WTC11 (cell line): ENCODE data around the gene ARPC2. TPM values are rescaled to one million over a fixed set of nuclear protein-coding genes. Genes with fewer than 3 reads are reported as not detected.

Experiments
- ATAC-seq: fragments of 200-7000 bp; cut with Tn5 transposase; 2 replicates; pipeline ENCODE4 v1.10.0; 2021; ENCODE audit warnings: mild to moderate bottlenecking, moderate library complexity
- CTCF ChIA-PET: fragments of 300-600 bp; sonication (Branson Sonifier 250); formaldehyde crosslinking; loops from one replicate; lab custom pipeline; 2021; ENCODE audit warnings: antibody characterized with exemption; lab: Charles Lee
- POLR2A ChIA-PET: fragments of 350-600 bp; sonication (Branson Sonifier 250); formaldehyde crosslinking; loops from one replicate; lab custom pipeline; 2021; ENCODE audit warnings: antibody characterized with exemption; lab: Charles Lee
- DNase-seq: peaks from one replicate; pipeline ENCODE4 v3.0.0; 2021; ENCODE audit warnings: low spot score
- H3K27ac Mint-ChIP-seq: 2 replicates; pipeline ENCODE4 v1.8.0; 2021; ENCODE audit warnings: mixed read lengths
- H3K27me3 Mint-ChIP-seq: 2 replicates; pipeline ENCODE4 v1.8.0; 2021; ENCODE audit warnings: low read depth, mild to moderate bottlenecking, moderate library complexity, mixed read lengths
- H3K36me3 Mint-ChIP-seq: 2 replicates; pipeline ENCODE4 v1.8.0; 2021; ENCODE audit warnings: mixed read lengths
- H3K4me1 Mint-ChIP-seq: 2 replicates; pipeline ENCODE4 v1.8.0; 2022; ENCODE audit warnings: mixed read lengths
- H3K4me3 Mint-ChIP-seq: 2 replicates; pipeline ENCODE4 v1.8.0; 2021; ENCODE audit warnings: mild to moderate bottlenecking, moderate library complexity, mixed read lengths
- H3K9me3 Mint-ChIP-seq: 2 replicates; pipeline ENCODE4 v1.8.0; 2021; ENCODE audit warnings: mixed read lengths
- FOXJ3 ChIP-seq: sonication (generic); formaldehyde crosslinking; IDR thresholded peaks from 2 replicates; pipeline ENCODE4 v1.9.0; 2021; ENCODE audit warnings: missing genetic modification reagents, mild to moderate bottlenecking, borderline replicate concordance
- NR1H2 ChIP-seq: sonication (generic); formaldehyde crosslinking; IDR thresholded peaks from 2 replicates; pipeline ENCODE4 v1.9.0; 2021; ENCODE audit warnings: mild to moderate bottlenecking, moderate library complexity, missing genetic modification reagents
- OVOL2 ChIP-seq: fragments of 250-450 bp; sonication (Bioruptor Pico); IDR thresholded peaks from 2 replicates; pipeline ENCODE4 v1.9.0; 2021; ENCODE audit warnings: mild to moderate bottlenecking, borderline replicate concordance
- TCF7 ChIP-seq: sonication (generic); formaldehyde crosslinking; IDR thresholded peaks from 2 replicates; pipeline ENCODE4 v1.8.0; 2022; ENCODE audit warnings: mild to moderate bottlenecking, low read depth, missing genetic modification reagents, moderate library complexity
- total RNA-seq: library from RNA; stranded (reverse); gene quantifications from 3 replicates; pipeline ENCODE4 v1.2.3, GENCODE V29; 2021
- TF ChIP-seq, protein P1 (sequence below): sonication (generic); formaldehyde crosslinking; IDR thresholded peaks from 2 replicates; pipeline ENCODE4 v1.8.0; 2023; ENCODE audit warnings: missing genetic modification reagents, mild to moderate bottlenecking, borderline replicate concordance
- TF ChIP-seq, protein P2 (sequence below): sonication (generic); formaldehyde crosslinking; IDR thresholded peaks from 2 replicates; pipeline ENCODE4 v1.8.1; 2022; ENCODE audit warnings: low read depth, mild to moderate bottlenecking, moderate library complexity, missing genetic modification reagents, borderline replicate concordance
- TF ChIP-seq, protein P3 (sequence below): sonication (generic); formaldehyde crosslinking; IDR thresholded peaks from 2 replicates; pipeline ENCODE4 v1.8.0; 2022; ENCODE audit warnings: mild to moderate bottlenecking, missing genetic modification reagents
- TF ChIP-seq, protein P4 (sequence below): sonication (generic); formaldehyde crosslinking; IDR thresholded peaks from 2 replicates; pipeline ENCODE4 v1.8.1; 2023; ENCODE audit warnings: mild to moderate bottlenecking, moderate library complexity, missing genetic modification reagents
- TF ChIP-seq, protein P5 (sequence below): sonication (generic); formaldehyde crosslinking; IDR thresholded peaks from 2 replicates; pipeline ENCODE4 v1.8.0; 2023; ENCODE audit warnings: missing genetic modification reagents
- TF ChIP-seq, protein P6 (sequence below): sonication (generic); formaldehyde crosslinking; IDR thresholded peaks from 2 replicates; pipeline ENCODE4 v1.8.1; 2023; ENCODE audit warnings: mild to moderate bottlenecking, missing genetic modification reagents, moderate library complexity
- TF ChIP-seq, protein P7 (sequence below): sonication (generic); formaldehyde crosslinking; IDR thresholded peaks from 2 replicates; pipeline ENCODE4 v1.8.1; 2022; ENCODE audit warnings: mild to moderate bottlenecking, missing genetic modification reagents, moderate library complexity, borderline replicate concordance
- TF ChIP-seq, protein P8 (sequence below): sonication (generic); formaldehyde crosslinking; IDR thresholded peaks from 2 replicates; pipeline ENCODE4 v1.8.1; 2023; ENCODE audit warnings: mild to moderate bottlenecking, missing genetic modification reagents, moderate library complexity

ARPC2 gene
- total RNA-seq, 1 experiment from 2014 or later, result 184 TPM

DNA sequence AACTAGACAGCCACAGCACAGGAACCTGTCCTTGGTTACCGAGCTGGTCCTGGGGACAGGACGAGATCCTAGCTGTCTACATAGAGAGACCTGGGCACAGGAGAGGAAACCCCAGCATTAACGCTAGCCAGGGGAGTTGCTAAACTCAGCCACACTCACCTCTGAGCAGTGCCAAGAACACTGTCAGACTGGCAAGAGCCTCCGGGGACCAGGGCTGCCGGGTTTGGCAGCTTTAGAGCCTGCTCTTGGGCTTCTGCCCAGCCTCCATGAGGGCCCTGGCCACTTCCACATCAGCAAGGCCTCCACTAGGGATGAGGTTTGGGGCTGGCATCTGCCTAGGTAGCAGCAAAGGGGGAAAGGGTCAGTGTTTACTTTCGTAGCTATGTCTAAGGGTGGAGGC is 68.6 kb downstream of the ARPC2 start:
- Mint-ChIP-seq H3K9me3 (no peaks in the 10 kb centered on the region), H3K27ac (peak overlapping the region; percentile 11; the same call in 1 of the 2 replicates), H3K27me3 (no peaks in the 10 kb centered on the region), H3K4me3 (no peak overlapping the region), H3K4me1 (peaks cover 19% of the 10 kb centered on the region), H3K36me3 (no peaks in the 10 kb centered on the region)
- TF ChIP-seq TCF7 (CRISPR knock-in tag) (no peak), FOXJ3 (CRISPR knock-in tag) (no peak), OVOL2 (CRISPR knock-in tag) (no peak), NR1H2 (CRISPR knock-in tag) (no peak)
- TF ChIP-seq, protein P1, sequence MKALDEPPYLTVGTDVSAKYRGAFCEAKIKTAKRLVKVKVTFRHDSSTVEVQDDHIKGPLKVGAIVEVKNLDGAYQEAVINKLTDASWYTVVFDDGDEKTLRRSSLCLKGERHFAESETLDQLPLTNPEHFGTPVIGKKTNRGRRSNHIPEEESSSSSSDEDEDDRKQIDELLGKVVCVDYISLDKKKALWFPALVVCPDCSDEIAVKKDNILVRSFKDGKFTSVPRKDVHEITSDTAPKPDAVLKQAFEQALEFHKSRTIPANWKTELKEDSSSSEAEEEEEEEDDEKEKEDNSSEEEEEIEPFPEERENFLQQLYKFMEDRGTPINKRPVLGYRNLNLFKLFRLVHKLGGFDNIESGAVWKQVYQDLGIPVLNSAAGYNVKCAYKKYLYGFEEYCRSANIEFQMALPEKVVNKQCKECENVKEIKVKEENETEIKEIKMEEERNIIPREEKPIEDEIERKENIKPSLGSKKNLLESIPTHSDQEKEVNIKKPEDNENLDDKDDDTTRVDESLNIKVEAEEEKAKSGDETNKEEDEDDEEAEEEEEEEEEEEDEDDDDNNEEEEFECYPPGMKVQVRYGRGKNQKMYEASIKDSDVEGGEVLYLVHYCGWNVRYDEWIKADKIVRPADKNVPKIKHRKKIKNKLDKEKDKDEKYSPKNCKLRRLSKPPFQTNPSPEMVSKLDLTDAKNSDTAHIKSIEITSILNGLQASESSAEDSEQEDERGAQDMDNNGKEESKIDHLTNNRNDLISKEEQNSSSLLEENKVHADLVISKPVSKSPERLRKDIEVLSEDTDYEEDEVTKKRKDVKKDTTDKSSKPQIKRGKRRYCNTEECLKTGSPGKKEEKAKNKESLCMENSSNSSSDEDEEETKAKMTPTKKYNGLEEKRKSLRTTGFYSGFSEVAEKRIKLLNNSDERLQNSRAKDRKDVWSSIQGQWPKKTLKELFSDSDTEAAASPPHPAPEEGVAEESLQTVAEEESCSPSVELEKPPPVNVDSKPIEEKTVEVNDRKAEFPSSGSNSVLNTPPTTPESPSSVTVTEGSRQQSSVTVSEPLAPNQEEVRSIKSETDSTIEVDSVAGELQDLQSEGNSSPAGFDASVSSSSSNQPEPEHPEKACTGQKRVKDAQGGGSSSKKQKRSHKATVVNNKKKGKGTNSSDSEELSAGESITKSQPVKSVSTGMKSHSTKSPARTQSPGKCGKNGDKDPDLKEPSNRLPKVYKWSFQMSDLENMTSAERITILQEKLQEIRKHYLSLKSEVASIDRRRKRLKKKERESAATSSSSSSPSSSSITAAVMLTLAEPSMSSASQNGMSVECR, result no peak
- TF ChIP-seq, protein P2, sequence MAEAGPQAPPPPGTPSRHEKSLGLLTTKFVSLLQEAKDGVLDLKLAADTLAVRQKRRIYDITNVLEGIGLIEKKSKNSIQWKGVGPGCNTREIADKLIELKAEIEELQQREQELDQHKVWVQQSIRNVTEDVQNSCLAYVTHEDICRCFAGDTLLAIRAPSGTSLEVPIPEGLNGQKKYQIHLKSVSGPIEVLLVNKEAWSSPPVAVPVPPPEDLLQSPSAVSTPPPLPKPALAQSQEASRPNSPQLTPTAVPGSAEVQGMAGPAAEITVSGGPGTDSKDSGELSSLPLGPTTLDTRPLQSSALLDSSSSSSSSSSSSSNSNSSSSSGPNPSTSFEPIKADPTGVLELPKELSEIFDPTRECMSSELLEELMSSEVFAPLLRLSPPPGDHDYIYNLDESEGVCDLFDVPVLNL (CRISPR knock-in tag), result no peak
- TF ChIP-seq, protein P3, sequence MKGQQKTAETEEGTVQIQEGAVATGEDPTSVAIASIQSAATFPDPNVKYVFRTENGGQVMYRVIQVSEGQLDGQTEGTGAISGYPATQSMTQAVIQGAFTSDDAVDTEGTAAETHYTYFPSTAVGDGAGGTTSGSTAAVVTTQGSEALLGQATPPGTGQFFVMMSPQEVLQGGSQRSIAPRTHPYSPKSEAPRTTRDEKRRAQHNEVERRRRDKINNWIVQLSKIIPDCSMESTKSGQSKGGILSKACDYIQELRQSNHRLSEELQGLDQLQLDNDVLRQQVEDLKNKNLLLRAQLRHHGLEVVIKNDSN (CRISPR knock-in tag), result no peak
- TF ChIP-seq, protein P4, sequence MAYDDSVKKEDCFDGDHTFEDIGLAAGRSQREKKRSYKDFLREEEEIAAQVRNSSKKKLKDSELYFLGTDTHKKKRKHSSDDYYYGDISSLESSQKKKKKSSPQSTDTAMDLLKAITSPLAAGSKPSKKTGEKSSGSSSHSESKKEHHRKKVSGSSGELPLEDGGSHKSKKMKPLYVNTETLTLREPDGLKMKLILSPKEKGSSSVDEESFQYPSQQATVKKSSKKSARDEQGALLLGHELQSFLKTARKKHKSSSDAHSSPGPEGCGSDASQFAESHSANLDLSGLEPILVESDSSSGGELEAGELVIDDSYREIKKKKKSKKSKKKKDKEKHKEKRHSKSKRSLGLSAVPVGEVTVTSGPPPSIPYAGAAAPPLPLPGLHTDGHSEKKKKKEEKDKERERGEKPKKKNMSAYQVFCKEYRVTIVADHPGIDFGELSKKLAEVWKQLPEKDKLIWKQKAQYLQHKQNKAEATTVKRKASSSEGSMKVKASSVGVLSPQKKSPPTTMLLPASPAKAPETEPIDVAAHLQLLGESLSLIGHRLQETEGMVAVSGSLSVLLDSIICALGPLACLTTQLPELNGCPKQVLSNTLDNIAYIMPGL, result no peak
- TF ChIP-seq, protein P5, sequence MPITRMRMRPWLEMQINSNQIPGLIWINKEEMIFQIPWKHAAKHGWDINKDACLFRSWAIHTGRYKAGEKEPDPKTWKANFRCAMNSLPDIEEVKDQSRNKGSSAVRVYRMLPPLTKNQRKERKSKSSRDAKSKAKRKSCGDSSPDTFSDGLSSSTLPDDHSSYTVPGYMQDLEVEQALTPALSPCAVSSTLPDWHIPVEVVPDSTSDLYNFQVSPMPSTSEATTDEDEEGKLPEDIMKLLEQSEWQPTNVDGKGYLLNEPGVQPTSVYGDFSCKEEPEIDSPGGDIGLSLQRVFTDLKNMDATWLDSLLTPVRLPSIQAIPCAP (CRISPR knock-in tag), result no peak
- TF ChIP-seq, protein P6, sequence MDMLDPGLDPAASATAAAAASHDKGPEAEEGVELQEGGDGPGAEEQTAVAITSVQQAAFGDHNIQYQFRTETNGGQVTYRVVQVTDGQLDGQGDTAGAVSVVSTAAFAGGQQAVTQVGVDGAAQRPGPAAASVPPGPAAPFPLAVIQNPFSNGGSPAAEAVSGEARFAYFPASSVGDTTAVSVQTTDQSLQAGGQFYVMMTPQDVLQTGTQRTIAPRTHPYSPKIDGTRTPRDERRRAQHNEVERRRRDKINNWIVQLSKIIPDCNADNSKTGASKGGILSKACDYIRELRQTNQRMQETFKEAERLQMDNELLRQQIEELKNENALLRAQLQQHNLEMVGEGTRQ (CRISPR knock-in tag), result no peak
- TF ChIP-seq, protein P7, sequence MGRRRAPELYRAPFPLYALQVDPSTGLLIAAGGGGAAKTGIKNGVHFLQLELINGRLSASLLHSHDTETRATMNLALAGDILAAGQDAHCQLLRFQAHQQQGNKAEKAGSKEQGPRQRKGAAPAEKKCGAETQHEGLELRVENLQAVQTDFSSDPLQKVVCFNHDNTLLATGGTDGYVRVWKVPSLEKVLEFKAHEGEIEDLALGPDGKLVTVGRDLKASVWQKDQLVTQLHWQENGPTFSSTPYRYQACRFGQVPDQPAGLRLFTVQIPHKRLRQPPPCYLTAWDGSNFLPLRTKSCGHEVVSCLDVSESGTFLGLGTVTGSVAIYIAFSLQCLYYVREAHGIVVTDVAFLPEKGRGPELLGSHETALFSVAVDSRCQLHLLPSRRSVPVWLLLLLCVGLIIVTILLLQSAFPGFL, result no peak
- TF ChIP-seq, protein P8, sequence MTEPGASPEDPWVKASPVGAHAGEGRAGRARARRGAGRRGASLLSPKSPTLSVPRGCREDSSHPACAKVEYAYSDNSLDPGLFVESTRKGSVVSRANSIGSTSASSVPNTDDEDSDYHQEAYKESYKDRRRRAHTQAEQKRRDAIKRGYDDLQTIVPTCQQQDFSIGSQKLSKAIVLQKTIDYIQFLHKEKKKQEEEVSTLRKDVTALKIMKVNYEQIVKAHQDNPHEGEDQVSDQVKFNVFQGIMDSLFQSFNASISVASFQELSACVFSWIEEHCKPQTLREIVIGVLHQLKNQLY (CRISPR knock-in tag), result no peak
- ChIA-PET POLR2A (no interaction called here), CTCF (interaction anchor here (1.4 to 3.2 kb wide), 3 partner anchors 13 to 72 kb away, joined by 3 to 21 read pairs (median 14); partner anchors contain the start of gene CATIP)
- ATAC-seq (no peak), DNase-seq (no peak)
